CD14-positive monocyte (primary cell): ENCODE data around the gene EML1. TPM values are rescaled to one million over a fixed set of nuclear protein-coding genes. Genes with fewer than 3 reads are reported as not detected.

Experiments
- DNase-seq, 3 donors: peaks; one replicate each; pipeline ENCODE4 v3.0.0-alpha.2; 2011 to 2022
- H2AFZ ChIP-seq: 2 replicates; pipeline ENCODE4 v1.6.0; 2012; ENCODE audit warnings: mild to moderate bottlenecking, low read depth, low read length, inconsistent platforms; ENCODE audit not compliant: insufficient read depth, poor library complexity, severe bottlenecking
- H3K27ac ChIP-seq, 2 donors: 1 replicate in 1 of 2; 2 replicates in 1 of 2; pipeline ENCODE4 v1.5.1; 2012 to 2013; ENCODE audit warnings: low read length in 2 of 2, control low read depth in 1 of 2, inconsistent platforms in 1 of 2, low read depth in 1 of 2, mild to moderate bottlenecking in 1 of 2
- H3K27me3 ChIP-seq, 2 donors: one replicate each; pipeline versions ENCODE4 v1.6.0 to v1.6.1; 2011 to 2013; ENCODE audit warnings: low read length in 2 of 2; ENCODE audit not compliant: control insufficient read depth in 2 of 2, insufficient read depth in 2 of 2
- H3K36me3 ChIP-seq, 2 donors: replicated peaks in 1 of 2; 1 replicate in 1 of 2; 2 replicates in 1 of 2; pipeline versions ENCODE4 v1.5.1 to v1.6.1; 2012 to 2013; ENCODE audit warnings: low read length in 2 of 2, control low read depth in 1 of 2, inconsistent platforms in 1 of 2, mild to moderate bottlenecking in 1 of 2; ENCODE audit not compliant: insufficient read depth in 2 of 2, control insufficient read depth in 1 of 2
- H3K4me1 ChIP-seq, 2 donors: 1 replicate in 1 of 2; 2 replicates in 1 of 2; pipeline versions ENCODE4 v1.5.1 to v1.6.1; 2012 to 2013; ENCODE audit warnings: low read length in 2 of 2, control low read depth in 1 of 2, inconsistent platforms in 1 of 2, mild to moderate bottlenecking in 1 of 2, moderate library complexity in 1 of 2; ENCODE audit not compliant: insufficient read depth in 2 of 2, control insufficient read depth in 1 of 2
- H3K4me2 ChIP-seq: replicated peaks from 2 replicates; pipeline ENCODE3; 2012; ENCODE audit warnings: low read length, moderate library complexity, mild to moderate bottlenecking; ENCODE audit not compliant: poor library complexity, severe bottlenecking; ENCODE audit errors: extremely low read depth
- H3K4me3 ChIP-seq, 3 experiments: fragments of 200-600 bp in 1 of 3; sonication (generic) in 1 of 3; replicated peaks in 1 of 3; 1 replicate in 2 of 3; 2 replicates in 1 of 3; pipeline ENCODE4 v1.5.1; 2011 to 2013; ENCODE audit warnings: low read length in 3 of 3, mild to moderate bottlenecking in 3 of 3, control low read depth in 2 of 3, low read depth in 2 of 3, inconsistent platforms in 1 of 3, moderate library complexity in 1 of 3
- H3K79me2 ChIP-seq: 2 replicates; pipeline ENCODE4 v1.6.0; 2012; ENCODE audit warnings: mild to moderate bottlenecking, control low read depth, inconsistent platforms, low read length, moderate library complexity; ENCODE audit not compliant: insufficient read depth
- H3K9ac ChIP-seq: 2 replicates; pipeline ENCODE4 v1.6.0; 2017; ENCODE audit warnings: low read length, mild to moderate bottlenecking; ENCODE audit not compliant: insufficient read depth, poor library complexity, severe bottlenecking
- H3K9me3 ChIP-seq, 2 donors: replicated peaks in 1 of 2; 1 replicate in 1 of 2; 2 replicates in 1 of 2; pipeline versions ENCODE4 v1.5.1 to v1.6.1; 2012 to 2013; ENCODE audit warnings: low read length in 2 of 2, control low read depth in 1 of 2; ENCODE audit not compliant: control insufficient read depth in 1 of 2, insufficient read depth in 1 of 2
- H4K20me1 ChIP-seq: 2 replicates; pipeline ENCODE4 v1.6.0; 2012; ENCODE audit warnings: mild to moderate bottlenecking, low read length, control low read depth, moderate library complexity; ENCODE audit not compliant: insufficient read depth
- H3K27ac Mint-ChIP-seq, 7 donors: one replicate each; pipeline ENCODE4 v1.8.0; 2020; ENCODE audit warnings: mild to moderate bottlenecking in 7 of 7, mixed read lengths in 7 of 7, moderate library complexity in 6 of 7, inconsistent platforms in 2 of 7
- H3K27me3 Mint-ChIP-seq, 3 donors: one replicate each; pipeline ENCODE4 v1.8.0; 2021 to 2022; ENCODE audit warnings: low read depth in 3 of 3, mild to moderate bottlenecking in 3 of 3, mixed read lengths in 3 of 3, moderate library complexity in 3 of 3, inconsistent platforms in 1 of 3
- H3K36me3 Mint-ChIP-seq, 2 donors: one replicate each; pipeline ENCODE4 v1.8.0; 2020; ENCODE audit warnings: mixed read lengths in 2 of 2, inconsistent platforms in 1 of 2, mild to moderate bottlenecking in 1 of 2
- H3K4me1 Mint-ChIP-seq: one replicate; pipeline ENCODE4 v1.8.0; 2020; ENCODE audit warnings: mild to moderate bottlenecking, mixed read lengths
- H3K4me3 Mint-ChIP-seq, 2 donors: one replicate each; pipeline ENCODE4 v1.8.0; 2020; ENCODE audit warnings: mild to moderate bottlenecking in 2 of 2, mixed read lengths in 2 of 2, moderate library complexity in 1 of 2
- H3K9me3 Mint-ChIP-seq, 7 donors: one replicate each; pipeline ENCODE4 v1.8.0; 2020 to 2022; ENCODE audit warnings: mixed read lengths in 7 of 7, mild to moderate bottlenecking in 6 of 7, moderate library complexity in 6 of 7, inconsistent platforms in 2 of 7
- CTCF ChIP-seq: fragments of 200-600 bp; IDR thresholded peaks from one replicate; pipeline ENCODE4 v1.8.0; 2022; ENCODE audit warnings: antibody characterized with exemption, mild to moderate bottlenecking
- WGBS: methylation state at CpG from one replicate; pipeline ENCODE4 v1.1.5; 2013; ENCODE audit warnings: missing lambda C conversion rate; ENCODE audit not compliant: insufficient coverage; 5-methylcytosine and 5-hydroxymethylcytosine counted together
- intact Hi-C, 2 donors: fragments of 100-400 bp; cut with micrococcal nuclease; formaldehyde crosslinking; loops; one replicate each; pipeline versions ENCODE4 v1.15.0 to v1.15.1; 2023
- polyA plus RNA-seq, 3 donors: library from polyadenylated mRNA; depleted of rRNA in 1 of 3; unstranded in 2 of 3; stranded (reverse) in 1 of 3; fragments of 300-500 nt in 2 of 3; fragments of >200 nt in 1 of 3; fragmentation: Illumina TruSeq in 2 of 3; gene quantifications; 1 replicate in 2 of 3; 2 replicates in 1 of 3; pipeline ENCODE4 v1.2.3, GENCODE V29; 2012 to 2021
- small RNA-seq: library from RNA; depleted of rRNA; stranded (forward); fragments of <200 nt; gene quantifications from one replicate; pipeline ENCODE3, GENCODE V24; 2012; ENCODE audit warnings: low read depth; ENCODE audit not compliant: insufficient read length

EML1 gene
- polyA plus RNA-seq, 3 donors: not detected

GRCh38 chr14:99990268-99991170 is 197.3 kb downstream of the EML1 start:
- no peak overlapping the region for H3K9ac ChIP-seq
- no peaks in the 10 kb centered on the region for H4K20me1 ChIP-seq
- no peak for TF ChIP-seq CTCF
- no peak for DNase-seq
- intact Hi-C loops: no loop called here
- peaks cover 0 to 3% (median 0%) of the 10 kb centered on the region in 7 donors for H3K9me3 Mint-ChIP-seq
- peaks cover 7% of the 10 kb centered on the region for H3K4me1 Mint-ChIP-seq
- no peaks in the 10 kb centered on the region for H3K9me3 ChIP-seq
- no peak overlapping the region for H3K4me3 ChIP-seq
- H3K4me2 ChIP-seq: no peak overlapping the region
- no peaks in the 10 kb centered on the region for H3K36me3 Mint-ChIP-seq
- H3K4me3 Mint-ChIP-seq: no peak overlapping the region
- H3K27me3 ChIP-seq: no peaks in the 10 kb centered on the region
- no peaks in the 10 kb centered on the region for H3K79me2 ChIP-seq
- H3K27ac ChIP-seq: no peak overlapping the region
- H3K27ac Mint-ChIP-seq: no peak overlapping the region
- no CpG with 5 or more reads among the region's 7 CpGs for WGBS
- no peak overlapping the region for H2AFZ ChIP-seq
- H3K27me3 Mint-ChIP-seq: peaks cover 1 to 2% (median 2%) of the 10 kb centered on the region in 3 donors
- H3K4me1 ChIP-seq: no peaks in the 10 kb centered on the region
- no peaks in the 10 kb centered on the region for H3K36me3 ChIP-seq

- Histone ChIP-seq H3K27me3 (no peaks in the 10 kb centered on the region), H3K9ac (no peak overlapping the region), H3K27ac (no peak overlapping the region), H3K9me3 (no peaks in the 10 kb centered on the region), H4K20me1 (no peaks in the 10 kb centered on the region), H3K4me2 (no peak overlapping the region), H3K4me1 (no peaks in the 10 kb centered on the region), H3K4me3 (no peak overlapping the region), H2AFZ (no peak overlapping the region), H3K36me3 (no peaks in the 10 kb centered on the region), H3K79me2 (no peaks in the 10 kb centered on the region)
- H3K27me3 Mint-ChIP-seq: peaks cover 1 to 2% (median 2%) of the 10 kb centered on the region in 3 donors
- TF ChIP-seq CTCF: no peak
- H3K27ac Mint-ChIP-seq: no peak overlapping the region
- no peak for DNase-seq
- H3K9me3 Mint-ChIP-seq: peaks cover 0 to 3% (median 0%) of the 10 kb centered on the region in 7 donors
- no CpG with 5 or more reads among the region's 7 CpGs for WGBS
- intact Hi-C loops: no loop called here
- no peak overlapping the region for H3K4me3 Mint-ChIP-seq
- no peaks in the 10 kb centered on the region for H3K36me3 Mint-ChIP-seq
- peaks cover 10% of the 10 kb centered on the region for H3K4me1 Mint-ChIP-seq
These were observed 198.1 kb downstream of the EML1 start for GRCh38 chr14:99991331-99991730.

Small RNA genes lying within 50 kb of the gene (small RNA-seq; reads per million reads assigned to genes)
- gene RNU1-47P: not detected

Other genes with a start within 250 kb of the EML1 start
- gene CCDC85C, start 189.2 kb upstream of the EML1 start, polyA plus RNA-seq: under 1 TPM in 2 of 3 donors, not detected in 1; under 0.01 to 0.03 TPM
- under 1 TPM in 1 of 3 donors, not detected in 2; 0.09 TPM for gene HHIPL1, start 148.3 kb upstream of the EML1 start, polyA plus RNA-seq
- gene CYP46A1, start 109.1 kb upstream of the EML1 start, polyA plus RNA-seq: not detected